Stimulated activated CD4-positive, alpha-beta T cell treated with anti-CD3 and anti-CD28 coated beads, Interleukin-1b, Interleukin-23, amount 100 ng/mL, for 1 hour (primary cell): ENCODE measurements around the gene INPP5J.
"Not testable (repeated sequence)": the region's sequence is repeated elsewhere in the genome, so short reads cannot be mapped to it uniquely, and the experiment has no call there.

Experiments
- DNase-seq, 2 donors: peaks; one replicate each; pipeline ENCODE4 v3.0.0-alpha.2; 2020; ENCODE audit warnings: low read depth in 2 of 2

INPP5J gene

GRCh38 chr22:31086703-31087330 lies 35.9 kb upstream of the INPP5J start:
- DNase-seq = no peak

- no peak for DNase-seq
These were observed 35.0 kb upstream of the INPP5J start for GRCh38 chr22:31087744-31088215.

GRCh38 chr22:31088233-31088986 lies 34.4 kb upstream of the INPP5J start:
- DNase-seq = no peak

GRCh38 chr22:31089160-31090100 lies 33.3 kb upstream of the INPP5J start:
- DNase-seq = no peak

GRCh38 chr22:31090217-31091085 lies 32.3 kb upstream of the INPP5J start:
- DNase-seq = no peak

- no peak for DNase-seq
These were observed 31.4 kb upstream of the INPP5J start for GRCh38 chr22:31091106-31091975.

- DNase-seq = no peak
These were observed 30.6 kb upstream of the INPP5J start for GRCh38 chr22:31092161-31092560.

- DNase-seq = no peak
These were observed 29.5 kb upstream of the INPP5J start for GRCh38 chr22:31093086-31093850.

- DNase-seq = no peak
These were observed 28.7 kb upstream of the INPP5J start for GRCh38 chr22:31094021-31094551.

GRCh38 chr22:31094741-31095140 lies 28.0 kb upstream of the INPP5J start:
- no peak for DNase-seq

- DNase-seq = no peak
These were observed 27.0 kb upstream of the INPP5J start for GRCh38 chr22:31095637-31096249.

- DNase-seq = no peak
These were observed 26.0 kb upstream of the INPP5J start for GRCh38 chr22:31096657-31097279.

- DNase-seq = not testable (repeated sequence)
These were observed 25.2 kb upstream of the INPP5J start for GRCh38 chr22:31097539-31097938.

- DNase-seq = no peak
These were observed 24.7 kb upstream of the INPP5J start for GRCh38 chr22:31097941-31098631.

- no peak for DNase-seq
These were observed 24.1 kb upstream of the INPP5J start for GRCh38 chr22:31098632-31099110.

- no peak for DNase-seq
These were observed 23.4 kb upstream of the INPP5J start for GRCh38 chr22:31099386-31099785.
